Panc1 (cell line): Measurements from ENCODE around the gene KRT2. TPM values are rescaled to one million over a fixed set of nuclear protein-coding genes. Genes with fewer than 3 reads are reported as not detected.

Source experiments
- ATAC-seq: fragments of 200-7000 bp; cut with Tn5 transposase; 2 replicates; pipeline ENCODE4 v1.9.1; 2020; ENCODE audit warnings: mild to moderate bottlenecking, moderate library complexity
- BruUV-seq: library from RNA; stranded (reverse); fragments of 400-500 nt; replicated peaks from 2 replicates; lab custom pipeline; 2021; lab: Mats Ljungman, UMichigan
- CTCF ChIA-PET: fragments of 300-600 bp; sonication (Branson Sonifier 250); formaldehyde crosslinking; loops from one replicate; lab custom pipeline; 2022; ENCODE audit warnings: antibody characterized with exemption; lab: Charles Lee
- POLR2A ChIA-PET: fragments of 300-600 bp; sonication (Branson Sonifier 250); formaldehyde crosslinking; loops from one replicate; lab custom pipeline; 2022; ENCODE audit warnings: antibody characterized with exemption; lab: Charles Lee
- DNase-seq: peaks from one replicate; pipeline ENCODE4 v3.0.0-alpha.2; 2010; ENCODE audit warnings: low read depth, low spot score
- H3K27ac ChIP-seq: 2 replicates; pipeline ENCODE4 v1.5.1; 2011; ENCODE audit warnings: mild to moderate bottlenecking, low read length, inconsistent platforms
- H3K27me3 ChIP-seq: fragments of 200-500 bp; sonication (Bioruptor generic); 2 replicates; pipeline ENCODE4 v1.6.0; 2014; ENCODE audit warnings: low read length, inconsistent platforms; ENCODE audit not compliant: control insufficient read depth, insufficient read depth
- H3K36me3 ChIP-seq: fragments of 200-500 bp; sonication (Bioruptor generic); 2 replicates; pipeline ENCODE4 v1.5.1; 2014; ENCODE audit warnings: inconsistent platforms, mild to moderate bottlenecking, low read length, moderate library complexity; ENCODE audit not compliant: control insufficient read depth, insufficient read depth
- H3K4me1 ChIP-seq: 2 replicates; pipeline ENCODE4 v1.5.1; 2011; ENCODE audit warnings: inconsistent platforms, mild to moderate bottlenecking, low read length, moderate library complexity; ENCODE audit not compliant: control insufficient read depth, insufficient read depth
- H3K4me3 ChIP-seq, 2 experiments: 2 replicates each; pipeline ENCODE4 v1.5.1; 2011 to 2012; ENCODE audit warnings: low read depth in 2 of 2, low read length in 2 of 2, mild to moderate bottlenecking in 2 of 2, inconsistent platforms in 1 of 2, moderate library complexity in 1 of 2
- H3K9me3 ChIP-seq: fragments of 200-500 bp; sonication (Bioruptor generic); 2 replicates; pipeline ENCODE4 v1.5.1; 2014; ENCODE audit warnings: low read depth, mild to moderate bottlenecking, inconsistent platforms, low read length, moderate library complexity; ENCODE audit not compliant: control insufficient read depth, insufficient read depth
- POLR2AphosphoS5 ChIP-seq: IDR thresholded peaks from 2 replicates; pipeline ENCODE4 v1.6.1; 2012; ENCODE audit warnings: mild to moderate bottlenecking, low read depth, low read length, moderate library complexity
- SIN3A ChIP-seq: IDR thresholded peaks from 2 replicates; pipeline ENCODE4 v1.6.1; 2012; ENCODE audit warnings: low read depth, mild to moderate bottlenecking, low read length, moderate library complexity, borderline replicate concordance; ENCODE audit not compliant: insufficient read depth
- TCF7L2 ChIP-seq: IDR thresholded peaks from 2 replicates; pipeline ENCODE4 v1.6.1; 2011; ENCODE audit warnings: mild to moderate bottlenecking, low read depth, low read length, inconsistent platforms
- in situ Hi-C: cut with HindIII; loops from 2 replicates; pipeline ENCODE4 v1.10.0; 2016; ENCODE audit warnings: low sequenced_read_pairs, low pct_unique_long_range_greater_than_20kb
- intact Hi-C: fragments of 100-400 bp; cut with micrococcal nuclease; formaldehyde crosslinking; loops from one replicate; pipeline ENCODE4 v1.10.0; 2022; ENCODE audit not compliant: unreplicated experiment
- total RNA-seq: library from RNA; stranded (reverse); gene quantifications from one replicate; pipeline ENCODE4 v1.2.1, GENCODE V29; 2021; ENCODE audit not compliant: unreplicated experiment
- TF ChIP-seq, protein P1 (sequence below), 2 experiments: IDR thresholded peaks; 2 replicates each; pipeline ENCODE4 v1.6.1; 2011 to 2012; ENCODE audit warnings: low read depth in 2 of 2, control low read depth in 1 of 2, low read length in 1 of 2, mild to moderate bottlenecking in 1 of 2, moderate library complexity in 1 of 2; ENCODE audit not compliant: insufficient read depth in 1 of 2
- TF ChIP-seq, protein P2 (sequence below): fragments of 450-650 bp; IDR thresholded peaks from 2 replicates; pipeline ENCODE4 v1.5.1; 2017; ENCODE audit warnings: mild to moderate bottlenecking

The KRT2 gene
- total RNA-seq, 1 experiment from 2014 or later = 0.33 TPM

DNA sequence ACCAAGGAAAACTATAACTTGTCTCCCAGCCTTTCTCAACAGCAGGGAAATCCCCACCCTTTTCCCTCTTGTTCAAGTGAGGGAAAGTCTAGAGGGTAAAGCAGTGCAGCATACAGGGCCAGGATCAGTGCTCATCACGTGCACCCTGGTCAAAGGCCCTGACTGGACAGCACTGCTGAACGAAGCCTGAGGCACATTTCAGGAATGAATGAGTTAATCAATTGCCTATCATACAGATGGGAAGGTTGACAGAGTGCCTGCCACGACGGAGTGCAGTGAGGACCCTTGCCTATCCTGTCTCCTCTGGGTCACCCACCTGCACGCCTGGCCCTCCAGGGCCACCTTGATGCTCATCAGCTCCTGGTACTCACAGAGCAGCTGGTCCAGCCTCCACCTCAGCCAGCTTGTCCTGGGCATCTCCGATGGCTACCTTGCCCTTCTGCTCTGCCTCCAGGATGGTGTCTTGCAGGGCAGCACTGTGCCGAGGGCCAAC, 22.0 kb downstream of the KRT2 start:
- no peak overlapping the region for H3K4me3 ChIP-seq
- no peak for ATAC-seq
- CTCF ChIA-PET = no interaction called here
- H3K27ac ChIP-seq = no peak overlapping the region
- no peaks in the 10 kb centered on the region for H3K4me1 ChIP-seq
- H3K27me3 ChIP-seq = peaks cover 10% of the 10 kb centered on the region
- no TSS peak for BruUV-seq
- no peaks in the 10 kb centered on the region for H3K36me3 ChIP-seq
- in situ Hi-C loops = no loop called here
- intact Hi-C loops = no loop called here
- TF ChIP-seq POLR2AphosphoS5 (no peak), TCF7L2 (no peak), SIN3A (no peak)
- TF ChIP-seq, protein P1, sequence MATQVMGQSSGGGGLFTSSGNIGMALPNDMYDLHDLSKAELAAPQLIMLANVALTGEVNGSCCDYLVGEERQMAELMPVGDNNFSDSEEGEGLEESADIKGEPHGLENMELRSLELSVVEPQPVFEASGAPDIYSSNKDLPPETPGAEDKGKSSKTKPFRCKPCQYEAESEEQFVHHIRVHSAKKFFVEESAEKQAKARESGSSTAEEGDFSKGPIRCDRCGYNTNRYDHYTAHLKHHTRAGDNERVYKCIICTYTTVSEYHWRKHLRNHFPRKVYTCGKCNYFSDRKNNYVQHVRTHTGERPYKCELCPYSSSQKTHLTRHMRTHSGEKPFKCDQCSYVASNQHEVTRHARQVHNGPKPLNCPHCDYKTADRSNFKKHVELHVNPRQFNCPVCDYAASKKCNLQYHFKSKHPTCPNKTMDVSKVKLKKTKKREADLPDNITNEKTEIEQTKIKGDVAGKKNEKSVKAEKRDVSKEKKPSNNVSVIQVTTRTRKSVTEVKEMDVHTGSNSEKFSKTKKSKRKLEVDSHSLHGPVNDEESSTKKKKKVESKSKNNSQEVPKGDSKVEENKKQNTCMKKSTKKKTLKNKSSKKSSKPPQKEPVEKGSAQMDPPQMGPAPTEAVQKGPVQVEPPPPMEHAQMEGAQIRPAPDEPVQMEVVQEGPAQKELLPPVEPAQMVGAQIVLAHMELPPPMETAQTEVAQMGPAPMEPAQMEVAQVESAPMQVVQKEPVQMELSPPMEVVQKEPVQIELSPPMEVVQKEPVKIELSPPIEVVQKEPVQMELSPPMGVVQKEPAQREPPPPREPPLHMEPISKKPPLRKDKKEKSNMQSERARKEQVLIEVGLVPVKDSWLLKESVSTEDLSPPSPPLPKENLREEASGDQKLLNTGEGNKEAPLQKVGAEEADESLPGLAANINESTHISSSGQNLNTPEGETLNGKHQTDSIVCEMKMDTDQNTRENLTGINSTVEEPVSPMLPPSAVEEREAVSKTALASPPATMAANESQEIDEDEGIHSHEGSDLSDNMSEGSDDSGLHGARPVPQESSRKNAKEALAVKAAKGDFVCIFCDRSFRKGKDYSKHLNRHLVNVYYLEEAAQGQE (IDR thresholded peaks at IDR 0.05; ENCODE audit: insufficient read depth in 1 of 2, low read depth in 2 of 2, low read length in 1 of 2) = no peak
- TF ChIP-seq, protein P2, sequence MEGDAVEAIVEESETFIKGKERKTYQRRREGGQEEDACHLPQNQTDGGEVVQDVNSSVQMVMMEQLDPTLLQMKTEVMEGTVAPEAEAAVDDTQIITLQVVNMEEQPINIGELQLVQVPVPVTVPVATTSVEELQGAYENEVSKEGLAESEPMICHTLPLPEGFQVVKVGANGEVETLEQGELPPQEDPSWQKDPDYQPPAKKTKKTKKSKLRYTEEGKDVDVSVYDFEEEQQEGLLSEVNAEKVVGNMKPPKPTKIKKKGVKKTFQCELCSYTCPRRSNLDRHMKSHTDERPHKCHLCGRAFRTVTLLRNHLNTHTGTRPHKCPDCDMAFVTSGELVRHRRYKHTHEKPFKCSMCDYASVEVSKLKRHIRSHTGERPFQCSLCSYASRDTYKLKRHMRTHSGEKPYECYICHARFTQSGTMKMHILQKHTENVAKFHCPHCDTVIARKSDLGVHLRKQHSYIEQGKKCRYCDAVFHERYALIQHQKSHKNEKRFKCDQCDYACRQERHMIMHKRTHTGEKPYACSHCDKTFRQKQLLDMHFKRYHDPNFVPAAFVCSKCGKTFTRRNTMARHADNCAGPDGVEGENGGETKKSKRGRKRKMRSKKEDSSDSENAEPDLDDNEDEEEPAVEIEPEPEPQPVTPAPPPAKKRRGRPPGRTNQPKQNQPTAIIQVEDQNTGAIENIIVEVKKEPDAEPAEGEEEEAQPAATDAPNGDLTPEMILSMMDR = no peak
- H3K9me3 ChIP-seq = no peaks in the 10 kb centered on the region
- POLR2A ChIA-PET = no interaction called here
- DNase-seq = no peak

DNA sequence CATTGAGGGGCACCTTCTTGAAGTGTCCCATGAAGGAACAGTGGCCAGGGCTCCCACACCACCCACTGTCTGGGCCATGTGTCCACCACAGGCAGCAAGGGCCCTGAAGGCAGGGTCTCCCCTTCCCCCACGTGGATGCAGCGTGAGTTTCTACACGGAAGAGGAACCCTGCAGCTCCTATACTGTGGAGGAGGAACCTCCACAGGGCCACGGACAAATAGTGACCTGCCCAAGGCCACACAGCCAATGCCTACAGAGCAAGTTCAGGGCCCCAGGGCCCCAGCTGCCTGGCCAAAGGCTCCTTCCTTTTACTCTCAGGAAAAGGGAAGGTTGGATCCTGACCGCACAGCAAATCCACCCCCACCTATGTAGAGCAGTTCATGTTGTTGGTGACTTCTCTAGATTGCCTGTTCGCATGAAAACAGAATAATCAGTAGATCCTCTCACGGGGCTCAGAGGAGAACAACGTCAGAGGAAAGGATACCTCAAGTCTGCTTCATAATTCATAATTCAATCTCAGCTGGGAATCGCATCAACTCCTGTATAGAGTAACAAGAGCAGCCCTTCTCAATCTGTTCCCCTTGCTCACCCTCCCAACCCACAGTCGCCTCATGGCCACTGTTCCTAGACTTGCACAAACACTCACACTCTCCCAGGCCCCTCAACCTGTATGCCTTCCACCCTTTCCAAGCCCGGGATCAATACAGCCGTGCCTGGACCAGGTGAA, 22.6 kb downstream of the KRT2 start:
- no TSS peak for BruUV-seq
- DNase-seq (no peak), ATAC-seq (no peak)
- Histone ChIP-seq H3K4me1 (no peaks in the 10 kb centered on the region), H3K36me3 (no peaks in the 10 kb centered on the region), H3K27ac (no peak overlapping the region), H3K4me3 (no peak overlapping the region), H3K27me3 (peaks cover 13% of the 10 kb centered on the region), H3K9me3 (no peaks in the 10 kb centered on the region)
- POLR2A ChIA-PET = no interaction called here
- in situ Hi-C loops = no loop called here
- intact Hi-C loops = no loop called here
- TF ChIP-seq, protein P1 (IDR thresholded peaks at IDR 0.05; ENCODE audit: insufficient read depth in 1 of 2, low read depth in 2 of 2, low read length in 1 of 2) = no peak
- no peak for TF ChIP-seq SIN3A
- no peak for TF ChIP-seq TCF7L2
- TF ChIP-seq, protein P2 = no peak
- no peak for TF ChIP-seq POLR2AphosphoS5
- CTCF ChIA-PET = no interaction called here
